Stimulated activated CD8-positive, alpha-beta memory T cell treated with anti-CD3 and anti-CD28 coated beads, Interleukin-12 subunit alpha, Interleukin-12 subunit beta, amount 100 ng/mL, for 24 hours (primary cell): Measurements from ENCODE around the gene IFT25.
A peak's percentile ranks its signal among the peaks of the same experiment; 100 is the strongest.
"Not testable (repeated sequence)": the region's sequence is repeated elsewhere in the genome, so short reads cannot be mapped to it uniquely, and the experiment has no call there.

Experiments used
- DNase-seq: peaks from one replicate; pipeline ENCODE4 v3.0.0-alpha.2; 2020; ENCODE audit errors: extremely low read depth

IFT25 gene

GRCh38 chr1:53945433-53946251, at the start of gene IFT25:
IFT25 (minus strand) TSS chr1:53945699; CDS start chr1:53940082, 5,617 bp downstream.
- DNase-seq: peak; percentile 92

GRCh38 chr1:53994516-53994915, 49.0 kb upstream of the IFT25 start:
- not testable (repeated sequence) for DNase-seq

DNA sequence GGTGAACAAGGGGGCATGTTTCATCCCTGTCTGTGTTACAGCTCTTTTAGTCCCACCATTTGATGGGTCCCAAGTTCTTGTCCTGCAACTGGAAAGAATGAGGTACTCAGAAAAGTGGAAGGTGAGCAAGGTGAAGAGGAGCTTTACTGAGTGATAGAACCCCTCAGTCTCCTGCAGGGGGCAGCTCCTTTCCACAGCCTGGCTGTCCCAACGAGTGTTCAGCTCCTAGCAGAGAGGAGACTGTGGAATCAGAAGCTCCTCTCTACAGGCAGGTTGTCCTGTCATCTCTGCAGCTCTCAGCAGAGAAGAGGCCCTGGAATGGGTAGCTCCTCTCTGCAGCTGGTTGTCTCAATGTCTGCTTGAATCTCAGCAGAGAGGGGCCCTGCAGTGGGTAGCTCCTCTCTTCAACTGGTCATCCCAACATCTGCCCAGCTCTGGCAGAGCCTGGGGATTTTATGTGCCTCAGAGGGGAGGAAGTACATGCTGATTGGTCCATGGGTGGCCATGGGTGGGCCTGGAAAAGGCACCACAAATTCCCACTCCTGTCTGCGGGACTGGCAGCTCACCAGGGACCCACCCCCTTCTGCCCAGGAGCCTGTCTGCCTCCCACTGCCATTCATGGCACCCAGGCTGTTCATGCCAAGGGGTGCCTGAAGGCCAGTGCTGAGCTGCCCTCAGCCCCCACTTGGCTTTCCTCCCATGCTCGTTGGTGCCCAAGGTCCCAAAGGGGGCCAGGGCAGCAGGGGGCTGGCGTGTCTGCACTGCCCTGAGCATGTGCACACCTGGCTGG, 46.8 kb upstream of the IFT25 start:
- no peak for DNase-seq

DNA sequence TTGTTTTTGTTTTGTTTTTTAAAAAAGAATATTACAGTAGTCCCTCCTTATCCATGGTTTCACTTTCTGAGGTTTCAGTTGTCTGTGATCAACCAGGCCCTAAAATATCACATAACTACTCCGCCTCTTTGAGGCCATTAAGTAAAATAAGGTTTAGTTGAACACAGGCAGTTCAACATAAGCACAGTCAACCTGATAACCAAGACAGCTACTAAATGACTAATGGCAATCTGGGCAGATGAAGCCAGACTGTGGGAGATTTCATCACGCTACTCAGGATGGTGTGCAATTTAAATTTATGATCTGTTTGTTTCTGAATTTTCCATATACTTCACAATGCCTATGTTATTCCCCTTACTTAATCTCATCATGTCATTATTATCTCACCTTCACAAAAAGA, 42.4 kb upstream of the IFT25 start:
- DNase-seq: no peak

DNA sequence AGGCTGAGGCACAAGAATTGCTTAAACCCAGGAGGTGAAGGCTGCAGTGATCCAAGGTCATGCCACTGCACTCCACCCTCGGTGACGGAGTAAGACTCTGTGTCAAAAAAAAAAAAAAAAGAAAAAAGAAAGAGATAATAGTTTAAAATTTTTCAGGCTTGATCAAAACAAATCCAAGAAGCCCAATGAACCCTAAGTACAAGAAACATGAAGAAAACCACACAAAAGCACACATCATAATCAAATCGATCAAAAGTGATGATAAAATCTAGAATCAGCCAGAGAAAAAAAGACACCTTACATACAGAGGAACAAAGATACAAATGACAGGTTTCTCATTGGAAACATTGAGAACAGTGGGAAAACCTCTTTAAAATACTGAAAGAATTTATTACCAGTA, 41.0 kb upstream of the IFT25 start:
- no peak for DNase-seq

- DNase-seq: no peak
Observed at GRCh38 chr1:53984726-53985125, 39.2 kb upstream of the IFT25 start.

GRCh38 chr1:53982763-53983104, 37.2 kb upstream of the IFT25 start:
- DNase-seq: no peak

DNA sequence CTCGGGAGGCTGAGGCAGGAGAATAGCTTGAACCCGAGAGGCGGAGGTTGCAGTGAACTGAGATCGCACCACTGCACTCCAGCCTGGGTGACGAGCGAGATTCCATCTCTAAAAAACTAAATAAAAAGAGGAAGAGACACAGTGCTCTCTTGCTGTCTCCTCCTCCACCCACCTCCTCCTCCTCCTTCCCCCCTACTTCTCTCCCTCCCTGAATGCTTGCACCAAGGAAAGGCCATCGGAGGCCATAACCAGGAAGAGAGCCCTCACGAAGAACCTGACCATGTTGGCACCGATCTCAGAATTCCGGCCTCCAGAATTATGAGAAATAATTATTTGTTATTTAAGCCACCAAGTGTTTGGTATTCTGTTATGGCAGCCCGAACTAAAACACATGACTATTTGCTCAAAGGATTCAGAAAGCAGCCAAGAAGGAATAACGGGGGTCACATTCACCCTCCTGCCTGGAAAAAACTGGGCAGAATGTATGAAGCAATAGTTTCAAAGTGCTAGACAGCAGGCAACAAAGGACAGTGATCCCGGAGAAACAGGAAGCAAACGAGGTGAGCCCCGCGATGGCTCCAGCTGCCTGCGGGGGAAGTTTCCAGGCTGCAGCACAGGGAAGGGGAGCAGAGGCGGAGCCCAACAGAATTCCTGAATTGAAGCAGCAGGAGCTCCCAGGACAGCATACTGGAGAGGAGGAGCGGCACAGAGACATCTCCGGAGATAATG, 36.7 kb upstream of the IFT25 start:
- DNase-seq: no peak

DNA sequence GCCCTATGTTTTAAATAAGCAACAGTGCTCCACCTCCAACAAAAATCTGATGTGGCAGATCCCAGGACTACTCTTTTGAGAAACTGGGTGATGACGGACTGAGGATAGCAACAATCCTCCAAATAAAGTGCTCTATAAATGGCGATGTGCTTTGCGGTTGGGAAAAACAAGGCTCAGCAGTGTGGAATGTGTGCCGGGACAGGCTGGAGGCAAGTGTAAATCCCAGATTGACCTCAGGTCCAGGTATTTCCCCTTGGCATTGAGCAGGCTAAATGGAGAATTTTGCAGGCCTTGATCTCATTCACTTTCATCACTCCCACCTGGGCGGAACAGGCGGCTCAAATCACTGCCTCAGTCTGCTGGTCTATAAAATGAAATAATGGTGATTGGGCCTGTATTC, 35.7 kb upstream of the IFT25 start:
- DNase-seq: no peak

GRCh38 chr1:53979712-53980450, 34.4 kb upstream of the IFT25 start:
- DNase-seq: no peak

GRCh38 chr1:53975861-53976260, 30.4 kb upstream of the IFT25 start:
- no peak for DNase-seq

- no peak for DNase-seq
Observed at GRCh38 chr1:53971718-53972117, 26.2 kb upstream of the IFT25 start.

DNA sequence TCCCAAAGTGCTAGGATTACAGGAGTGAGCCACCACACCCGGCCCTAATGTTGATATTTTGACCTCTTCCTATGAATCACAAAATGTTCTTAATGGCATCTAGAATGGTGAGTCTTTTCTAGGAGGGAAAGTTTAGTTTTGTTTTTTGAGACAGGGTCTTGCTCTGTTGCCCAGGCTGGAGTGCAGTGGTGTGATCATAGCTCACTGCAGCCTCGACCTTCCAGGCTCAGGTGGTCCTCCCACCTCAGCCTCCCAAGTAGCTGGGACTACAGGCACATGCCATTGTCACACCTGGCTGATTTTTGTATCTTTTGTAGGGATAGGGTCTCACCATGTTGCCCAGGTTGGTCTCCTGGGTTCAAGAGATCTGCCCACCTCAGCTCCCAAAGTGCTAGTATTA, 23.8 kb upstream of the IFT25 start:
- DNase-seq: not testable (repeated sequence)

DNA sequence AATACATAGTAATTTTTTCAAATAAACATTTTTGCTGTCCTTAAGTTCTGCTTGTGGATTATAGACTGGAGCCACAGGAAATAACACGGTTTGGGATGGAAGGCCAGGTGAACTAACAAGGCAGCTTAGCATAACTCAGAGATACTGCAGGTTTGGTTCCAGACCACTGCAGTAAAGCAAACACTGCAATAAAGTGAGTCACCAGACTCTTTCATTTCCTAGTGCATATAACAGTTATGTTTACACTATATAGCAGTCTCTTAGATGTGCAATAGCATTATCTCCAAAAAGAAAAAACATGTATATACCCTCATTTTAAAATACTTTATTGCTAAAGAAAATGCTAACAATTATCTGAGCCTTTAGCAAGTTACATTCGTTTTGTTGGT, 22.6 kb upstream of the IFT25 start:
- no peak for DNase-seq

- no peak for DNase-seq
Observed at GRCh38 chr1:53967409-53968124, 22.1 kb upstream of the IFT25 start.

DNA sequence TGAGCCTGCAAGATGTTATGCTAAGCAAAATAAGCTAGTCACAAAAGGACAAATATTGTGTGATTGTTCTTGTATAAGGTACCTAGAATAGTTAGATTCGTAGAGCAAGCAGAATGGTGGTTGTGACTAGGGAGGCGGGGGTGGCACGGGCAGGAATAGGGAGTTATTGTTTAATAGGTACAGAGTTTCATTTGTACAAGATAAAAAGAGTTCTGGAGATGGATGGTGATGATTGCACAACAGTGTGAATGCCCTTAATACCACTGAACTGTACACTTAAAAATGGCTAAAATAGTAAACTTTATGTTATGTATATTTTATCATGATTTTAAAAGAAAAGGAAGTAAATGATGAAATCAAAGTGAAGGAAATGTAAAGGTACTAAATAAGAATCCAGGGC, 21.3 kb upstream of the IFT25 start:
- DNase-seq: no peak

- no peak for DNase-seq
Observed at GRCh38 chr1:53964109-53964508, 18.6 kb upstream of the IFT25 start.

- no peak for DNase-seq
Observed at GRCh38 chr1:53963460-53963859, 18.0 kb upstream of the IFT25 start.

DNA sequence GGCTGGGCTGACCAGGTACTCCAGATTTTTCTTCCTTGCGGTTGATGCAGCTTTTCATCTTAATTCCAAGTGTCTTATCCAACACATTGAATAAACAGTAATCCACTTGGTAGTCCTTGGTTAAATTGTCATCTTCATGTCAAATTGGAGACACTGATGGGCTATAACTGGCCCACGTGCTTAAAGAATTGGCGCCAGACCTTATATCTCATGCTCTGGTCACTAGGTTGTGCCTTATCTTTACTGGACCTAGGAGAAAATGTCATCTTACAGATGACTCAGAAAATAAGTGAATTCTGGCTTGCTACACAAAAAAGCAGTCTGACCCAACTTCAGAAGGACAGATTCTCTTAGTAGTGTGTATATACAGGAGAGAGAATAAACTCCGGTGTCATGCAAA, 16.9 kb upstream of the IFT25 start:
- DNase-seq: no peak

DNA sequence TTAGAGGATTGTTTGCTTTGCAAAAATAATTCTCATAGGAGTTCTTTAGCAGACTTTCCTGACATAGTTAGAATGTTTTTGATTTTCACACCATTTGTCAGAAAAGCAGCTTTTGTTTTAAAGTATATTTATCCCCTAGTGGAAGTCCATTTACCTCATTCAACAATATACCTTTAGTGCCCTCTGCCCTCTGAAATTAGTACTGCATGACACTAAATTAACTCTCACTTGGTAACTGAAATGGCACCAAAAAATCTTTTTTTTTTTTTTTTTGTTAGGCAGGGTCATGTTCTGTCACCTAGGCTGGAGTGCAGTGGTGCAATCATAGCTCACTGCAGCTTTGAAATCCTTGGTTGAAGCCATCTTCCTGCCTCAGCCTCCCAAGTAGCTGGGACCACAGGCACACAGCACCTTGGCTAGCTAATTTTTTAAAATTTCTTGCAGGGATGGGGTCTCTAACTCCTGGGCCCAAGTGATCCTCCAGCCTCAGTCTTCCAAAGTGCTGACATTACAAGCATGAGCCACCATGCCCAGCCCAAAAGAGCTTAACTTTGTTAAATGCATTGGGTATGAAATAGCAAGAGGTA, 14.3 kb upstream of the IFT25 start:
- no peak for DNase-seq
